ENCODE measurements around the gene TTN.

DNA sequence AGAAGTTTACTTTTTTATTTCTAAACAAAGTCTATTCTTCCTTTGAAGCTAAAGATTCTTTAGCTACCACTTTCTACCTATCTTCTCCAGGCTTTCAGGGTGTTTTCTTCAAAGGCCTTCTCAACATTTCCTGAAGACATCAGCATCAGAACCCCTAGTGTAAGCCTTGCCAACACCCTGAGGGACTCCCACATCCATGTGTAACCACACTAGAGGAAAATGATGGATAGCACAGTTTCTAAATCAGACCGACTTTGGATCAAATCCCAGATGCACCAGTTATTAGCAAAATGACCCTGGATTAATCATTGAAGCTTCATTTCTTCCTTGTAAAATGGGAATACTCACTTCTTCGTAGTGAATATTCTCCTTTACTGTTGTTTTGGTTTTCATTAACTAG, 4.7 kb upstream of the TTN start:
- TF ChIP-seq, protein P1, sequence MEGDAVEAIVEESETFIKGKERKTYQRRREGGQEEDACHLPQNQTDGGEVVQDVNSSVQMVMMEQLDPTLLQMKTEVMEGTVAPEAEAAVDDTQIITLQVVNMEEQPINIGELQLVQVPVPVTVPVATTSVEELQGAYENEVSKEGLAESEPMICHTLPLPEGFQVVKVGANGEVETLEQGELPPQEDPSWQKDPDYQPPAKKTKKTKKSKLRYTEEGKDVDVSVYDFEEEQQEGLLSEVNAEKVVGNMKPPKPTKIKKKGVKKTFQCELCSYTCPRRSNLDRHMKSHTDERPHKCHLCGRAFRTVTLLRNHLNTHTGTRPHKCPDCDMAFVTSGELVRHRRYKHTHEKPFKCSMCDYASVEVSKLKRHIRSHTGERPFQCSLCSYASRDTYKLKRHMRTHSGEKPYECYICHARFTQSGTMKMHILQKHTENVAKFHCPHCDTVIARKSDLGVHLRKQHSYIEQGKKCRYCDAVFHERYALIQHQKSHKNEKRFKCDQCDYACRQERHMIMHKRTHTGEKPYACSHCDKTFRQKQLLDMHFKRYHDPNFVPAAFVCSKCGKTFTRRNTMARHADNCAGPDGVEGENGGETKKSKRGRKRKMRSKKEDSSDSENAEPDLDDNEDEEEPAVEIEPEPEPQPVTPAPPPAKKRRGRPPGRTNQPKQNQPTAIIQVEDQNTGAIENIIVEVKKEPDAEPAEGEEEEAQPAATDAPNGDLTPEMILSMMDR (IDR thresholded peaks at IDR 0.05): no peak
- TF ChIP-seq POLR2A (IDR thresholded peaks at IDR 0.05) (no peak), POLR2AphosphoS5 (IDR thresholded peaks at IDR 0.05) (no peak)

Data from breast epithelium (tissue), 3 donors.